Measurements from ENCODE around the gene SLC35E4.

DNA sequence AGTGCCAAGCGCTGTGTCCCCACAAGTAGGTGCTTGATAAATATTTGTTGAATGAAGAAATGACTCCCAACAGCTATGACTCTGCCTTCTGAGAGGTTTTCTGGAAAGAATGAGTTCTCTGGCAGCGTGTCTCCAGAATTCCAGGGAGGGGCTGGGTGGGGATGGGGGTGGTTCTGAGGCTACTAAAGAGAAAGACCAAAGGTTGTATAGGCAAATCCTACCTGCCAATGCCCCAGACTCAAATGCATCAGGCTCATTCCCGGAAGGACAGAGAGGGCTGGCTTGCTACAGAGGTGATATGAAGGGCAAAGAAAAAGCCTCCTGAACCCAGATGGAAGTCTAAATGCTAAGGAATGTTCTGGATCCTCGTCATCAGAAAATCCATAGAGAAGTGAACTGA lies 30.2 kb downstream of the SLC35E4 start:
- TF ChIP-seq, protein P1, sequence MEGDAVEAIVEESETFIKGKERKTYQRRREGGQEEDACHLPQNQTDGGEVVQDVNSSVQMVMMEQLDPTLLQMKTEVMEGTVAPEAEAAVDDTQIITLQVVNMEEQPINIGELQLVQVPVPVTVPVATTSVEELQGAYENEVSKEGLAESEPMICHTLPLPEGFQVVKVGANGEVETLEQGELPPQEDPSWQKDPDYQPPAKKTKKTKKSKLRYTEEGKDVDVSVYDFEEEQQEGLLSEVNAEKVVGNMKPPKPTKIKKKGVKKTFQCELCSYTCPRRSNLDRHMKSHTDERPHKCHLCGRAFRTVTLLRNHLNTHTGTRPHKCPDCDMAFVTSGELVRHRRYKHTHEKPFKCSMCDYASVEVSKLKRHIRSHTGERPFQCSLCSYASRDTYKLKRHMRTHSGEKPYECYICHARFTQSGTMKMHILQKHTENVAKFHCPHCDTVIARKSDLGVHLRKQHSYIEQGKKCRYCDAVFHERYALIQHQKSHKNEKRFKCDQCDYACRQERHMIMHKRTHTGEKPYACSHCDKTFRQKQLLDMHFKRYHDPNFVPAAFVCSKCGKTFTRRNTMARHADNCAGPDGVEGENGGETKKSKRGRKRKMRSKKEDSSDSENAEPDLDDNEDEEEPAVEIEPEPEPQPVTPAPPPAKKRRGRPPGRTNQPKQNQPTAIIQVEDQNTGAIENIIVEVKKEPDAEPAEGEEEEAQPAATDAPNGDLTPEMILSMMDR (IDR thresholded peaks at IDR 0.05): no peak
- TF ChIP-seq EZH2 (IDR thresholded peaks at IDR 0.05; ENCODE audit: borderline replicate concordance, insufficient read depth, low read depth, low read length, poor library complexity, severe bottlenecking): no peak
